PC-3 (cell line): ENCODE data around the gene TRIM71.

Experiments
- CTCF ChIP-seq: fragments of 300-600 bp; sonication (generic); conservative IDR thresholded peaks from 2 replicates; pipeline ENCODE4 v1.5.1; 2017; ENCODE audit warnings: antibody characterized with exemption, low read depth, mild to moderate bottlenecking, low read length
- EZH2 ChIP-seq: fragments of 300-600 bp; sonication (generic); IDR thresholded peaks from one replicate; pipeline ENCODE4 v1.6.1; 2017; ENCODE audit warnings: antibody characterized with exemption, mild to moderate bottlenecking, low read length; ENCODE audit not compliant: unreplicated experiment
- EZH2phosphoT487 ChIP-seq: fragments of 300-600 bp; sonication (generic); IDR thresholded peaks from 2 replicates; pipeline ENCODE4 v1.6.1; 2018; ENCODE audit warnings: mild to moderate bottlenecking, antibody characterized with exemption, low read length, borderline replicate concordance

- TF ChIP-seq CTCF (no peak), EZH2 (no peak), EZH2phosphoT487 (no peak)
Observed at GRCh38 chr3:32797776-32798175, 20.0 kb upstream of the TRIM71 start.
